GM12891 (cell line): ENCODE data around the gene LRRC59.

Experiments used
- POLR2A ChIP-seq: IDR thresholded peaks from 2 replicates; pipeline ENCODE4 v1.6.1; 2011; ENCODE audit warnings: low read depth, low read length, control low read depth
- POLR2AphosphoS5 ChIP-seq: IDR thresholded peaks from 2 replicates; pipeline ENCODE4 v1.6.1; 2011; ENCODE audit warnings: low read depth, low read length, control low read depth

GRCh38 chr17:50363217-50364060 is 33.9 kb downstream of the LRRC59 start:
- TF ChIP-seq POLR2A = no peak
- peak; percentile 5; the same call in 1 of the 2 replicates for TF ChIP-seq POLR2AphosphoS5
